Endothelial cell of umbilical vein (primary cell): ENCODE data around the gene HOXB2. TPM values are rescaled to one million over a fixed set of nuclear protein-coding genes. Genes with fewer than 3 reads are reported as not detected.

Source experiments
- BruUV-seq: library from RNA; stranded (reverse); fragments of 400-500 nt; replicated peaks from 2 replicates; lab custom pipeline; 2021; lab: Mats Ljungman, UMichigan
- CTCF ChIA-PET: fragments of 300-600, 350-600 bp; sonication (Branson Sonifier 250); formaldehyde crosslinking; loops from one replicate; lab custom pipeline; 2021; ENCODE audit warnings: antibody characterized with exemption, inconsistent platforms; lab: Charles Lee
- POLR2A ChIA-PET: fragments of 300-600, 350-600 bp; sonication (Branson Sonifier 250); formaldehyde crosslinking; loops from one replicate; lab custom pipeline; 2021; ENCODE audit warnings: antibody characterized with exemption, inconsistent platforms; lab: Charles Lee
- DNase-seq: peaks from one replicate; pipeline ENCODE4 v3.0.0-alpha.2; 2011; ENCODE audit warnings: low read depth, low spot score
- FAIRE-seq: peaks from 2 replicates; lab custom pipeline; 2011; peaks lifted over from hg19 to GRCh38; lab: Jason Lieb, UNC
- H2AFZ ChIP-seq: 2 replicates; pipeline ENCODE4 v1.6.0; 2012; ENCODE audit warnings: low read depth, low read length, control low read depth, inconsistent platforms
- H3K27ac ChIP-seq: 2 replicates; pipeline ENCODE4 v1.5.1; 2011; ENCODE audit warnings: low read depth, mild to moderate bottlenecking, control low read depth, low read length, moderate library complexity; ENCODE audit not compliant: insufficient read depth
- H3K27me3 ChIP-seq, 2 experiments: 2 replicates each; pipeline versions ENCODE4 v1.6.0 to v1.6.1; 2011; ENCODE audit warnings: low read length in 2 of 2, mixed read lengths in 1 of 2; ENCODE audit not compliant: control insufficient read depth in 2 of 2, insufficient read depth in 2 of 2
- H3K36me3 ChIP-seq, 2 experiments: 2 replicates in 1 of 2; 3 replicates in 1 of 2; pipeline ENCODE4 v1.5.1; 2011; ENCODE audit warnings: low read length in 2 of 2, mild to moderate bottlenecking in 1 of 2, moderate library complexity in 1 of 2; ENCODE audit not compliant: control insufficient read depth in 2 of 2, insufficient read depth in 2 of 2; ENCODE audit errors: extremely low read depth in 1 of 2
- H3K4me1 ChIP-seq: 3 replicates; pipeline ENCODE4 v1.5.1; 2011; ENCODE audit warnings: mild to moderate bottlenecking, low read length; ENCODE audit not compliant: control insufficient read depth, insufficient read depth; ENCODE audit errors: extremely low read depth
- H3K4me2 ChIP-seq: 2 replicates; pipeline ENCODE4 v1.6.1; 2011; ENCODE audit warnings: low read length, control low read depth, mixed read lengths; ENCODE audit not compliant: insufficient read depth
- H3K4me3 ChIP-seq, 3 experiments: fragments of 200-600 bp in 1 of 3; sonication (generic), shearing (Covaris generic) in 1 of 3; replicated peaks in 1 of 3; 2 replicates each; pipeline ENCODE4 v1.5.1; 2011 to 2016; ENCODE audit warnings: control low read depth in 3 of 3, low read length in 3 of 3, mild to moderate bottlenecking in 2 of 3, inconsistent platforms in 1 of 3, low read depth in 1 of 3, moderate library complexity in 1 of 3; ENCODE audit not compliant: insufficient read depth in 1 of 3
- H3K79me2 ChIP-seq: 2 replicates; pipeline ENCODE4 v1.6.0; 2012; ENCODE audit warnings: low read length, inconsistent platforms; ENCODE audit not compliant: control insufficient read depth, insufficient read depth
- H3K9ac ChIP-seq: replicated peaks from 2 replicates; pipeline ENCODE3; 2011; ENCODE audit warnings: low read length, control low read depth; ENCODE audit not compliant: insufficient read depth; ENCODE audit errors: extremely low read depth
- H3K9me1 ChIP-seq: replicated peaks from 3 replicates; pipeline ENCODE4 v1.6.0; 2011; ENCODE audit warnings: mild to moderate bottlenecking, low read length; ENCODE audit not compliant: control insufficient read depth, insufficient read depth; ENCODE audit errors: extremely low read depth
- H3K9me3 ChIP-seq: replicated peaks from 2 replicates; pipeline ENCODE4 v1.5.1; 2012; ENCODE audit warnings: low read length, inconsistent platforms; ENCODE audit not compliant: control insufficient read depth, insufficient read depth
- H4K20me1 ChIP-seq: replicated peaks from 2 replicates; pipeline ENCODE3; 2011; ENCODE audit warnings: mild to moderate bottlenecking, low read length; ENCODE audit not compliant: control insufficient read depth, insufficient read depth; ENCODE audit errors: extremely low read depth
- CTCF ChIP-seq, 2 donors: IDR thresholded peaks; 1 replicate in 1 of 2; 2 replicates in 1 of 2; pipeline ENCODE4 v1.5.1; 2011; ENCODE audit warnings: low read length in 2 of 2, mild to moderate bottlenecking in 2 of 2, moderate library complexity in 2 of 2, control low read depth in 1 of 2, inconsistent platforms in 1 of 2, low read depth in 1 of 2; ENCODE audit not compliant: insufficient read depth in 1 of 2; ENCODE audit errors: extremely low read depth in 1 of 2
- EZH2 ChIP-seq: IDR thresholded peaks from 2 replicates; pipeline ENCODE4 v1.6.1; 2012; ENCODE audit warnings: borderline replicate concordance, low read depth, mild to moderate bottlenecking, moderate library complexity, low read length, inconsistent platforms; ENCODE audit not compliant: severe bottlenecking
- FOS ChIP-seq: IDR thresholded peaks from 2 replicates; pipeline ENCODE4 v1.6.1; 2011; ENCODE audit warnings: mild to moderate bottlenecking, low read length, moderate library complexity, borderline replicate concordance; ENCODE audit not compliant: insufficient read depth
- GATA2 ChIP-seq: IDR thresholded peaks from 2 replicates; pipeline ENCODE4 v1.7.0; 2011; ENCODE audit warnings: low read depth, mild to moderate bottlenecking, moderate library complexity, mixed read lengths, low read length; ENCODE audit not compliant: insufficient read length, insufficient read depth
- JUN ChIP-seq: IDR thresholded peaks from 2 replicates; pipeline ENCODE4 v1.6.1; 2011; ENCODE audit warnings: borderline replicate concordance, low read depth; ENCODE audit not compliant: insufficient read length, insufficient read depth
- MAX ChIP-seq: IDR thresholded peaks from 2 replicates; pipeline ENCODE4 v1.6.1; 2011; ENCODE audit not compliant: insufficient read depth, insufficient read length
- MYC ChIP-seq: IDR thresholded peaks from one replicate; pipeline ENCODE4 v1.6.1; 2011; ENCODE audit warnings: mild to moderate bottlenecking, low read depth, low read length
- POLR2A ChIP-seq: IDR thresholded peaks from 2 replicates; pipeline ENCODE4 v1.6.1; 2012; ENCODE audit warnings: low read depth, mild to moderate bottlenecking, control low read depth, low read length
- POLR2AphosphoS5 ChIP-seq: IDR thresholded peaks from 2 replicates; pipeline ENCODE4 v1.6.1; 2012; ENCODE audit warnings: low read depth, mild to moderate bottlenecking, control low read depth, low read length, moderate library complexity; ENCODE audit not compliant: insufficient read depth
- dilution Hi-C: fragments of 300-500 bp; cut with MboI; formaldehyde crosslinking; loops from one replicate; pipeline ENCODE4 v1.15.0; 2019; ENCODE audit warnings: low sequenced_read_pairs; ENCODE audit not compliant: extremely low pct_ligation_motif_present
- intact Hi-C: fragments of 100-400 bp; cut with micrococcal nuclease; formaldehyde crosslinking; loops from one replicate; pipeline ENCODE4 v1.10.0; 2022
- polyA plus RNA-seq, 4 experiments: library from polyadenylated mRNA; depleted of rRNA in 3 of 4; stranded (reverse) in 3 of 4; unstranded in 1 of 4; fragments of >200 nt; gene quantifications; 2 replicates each; pipeline versions ENCODE4 v1.2.1 to v1.2.3, GENCODE V29; 2011 to 2012; ENCODE audit warnings: missing spikeins in 1 of 4
- total RNA-seq: library from RNA; stranded (reverse); gene quantifications from 2 replicates; pipeline ENCODE4 v1.2.3, GENCODE V29; 2021

The HOXB2 gene
- total and polyA plus RNA-seq, 2 donors (not counting 3 experiments of a cell fraction or from before 2014, with no cell fraction given): 14.1 to 23.3 TPM

GRCh38 chr17:48583708-48584222 is 38.9 kb upstream of the HOXB2 start:
- Histone ChIP-seq H3K36me3 (no peaks in the 10 kb centered on the region), H3K27me3 (no peaks in the 10 kb centered on the region), H4K20me1 (no peaks in the 10 kb centered on the region), H3K9me3 (no peaks in the 10 kb centered on the region), H2AFZ (no peak overlapping the region), H3K9me1 (no peaks in the 10 kb centered on the region), H3K4me2 (no peak overlapping the region), H3K4me3 (no peak overlapping the region), H3K4me1 (peaks cover 68% of the 10 kb centered on the region), H3K9ac (no peak overlapping the region), H3K79me2 (peaks cover 72% of the 10 kb centered on the region), H3K27ac (no peak overlapping the region)
- ChIA-PET CTCF (interaction anchor here (1.0 to 2.3 kb wide), 4 partner anchors 82 to 248 kb away, joined by 3 to 11 read pairs (median 4); no protein-coding TSS in a partner anchor), POLR2A (interaction anchor here (1.3 kb wide), 1 partner anchor 28 kb away, joined by 3 read pairs; no protein-coding TSS in a partner anchor)
- no TSS peak for BruUV-seq
- TF ChIP-seq POLR2AphosphoS5: no peak
- no peak for TF ChIP-seq MYC
- TF ChIP-seq CTCF (IDR thresholded peaks at IDR 0.05; ENCODE audit: extremely low read depth in 1 of 2, insufficient read depth in 1 of 2, low read depth in 1 of 2, low read length in 2 of 2): no peak
- no peak for TF ChIP-seq JUN
- no peak for TF ChIP-seq EZH2
- TF ChIP-seq MAX: no peak
- no peak for TF ChIP-seq POLR2A
- TF ChIP-seq FOS: no peak
- TF ChIP-seq GATA2: no peak
- intact Hi-C loops (no loop called here), dilution Hi-C loops (no loop called here)
- DNase-seq: no peak
- no peak for FAIRE-seq
